ENCODE measurements around the gene FOXI1. TPM values are rescaled to one million over a fixed set of nuclear protein-coding genes. Genes with fewer than 3 reads are reported as not detected.

The FOXI1 gene
- total RNA-seq, 4 donors from 2014 or later = not detected

GRCh38 chr5:170143710-170144109 lies 38.0 kb downstream of the FOXI1 start:
- no peaks in the 10 kb centered on the region for H3K27me3 ChIP-seq
- no peak overlapping the region for H3K4me3 ChIP-seq
- TF ChIP-seq CTCF (IDR thresholded peaks at IDR 0.05) = no peak
- TF ChIP-seq POLR2AphosphoS5 (IDR thresholded peaks at IDR 0.05) = no peak
- no peak for TF ChIP-seq EP300 (IDR thresholded peaks at IDR 0.05)
- TF ChIP-seq POLR2A (IDR thresholded peaks at IDR 0.05; ENCODE audit: low read depth) = no peak
- peak; percentile 83 for DNase-seq (ENCODE audit: extremely low spot score)
- intact Hi-C loops (cut with DNase I) = no loop called here
- H3K27ac ChIP-seq (replicated peaks in 1 of 4) = no peak overlapping the region
- H3K36me3 ChIP-seq = no peaks in the 10 kb centered on the region
- no peaks in the 10 kb centered on the region for H3K4me1 ChIP-seq
- WGBS = 92% methylated on average over 2 of the region's 2 CpGs
- H3K9me3 ChIP-seq = no peaks in the 10 kb centered on the region

GRCh38 chr5:170144286-170145023 lies 38.8 kb downstream of the FOXI1 start:
- no peak overlapping the region for H3K4me3 ChIP-seq
- WGBS = 85% methylated on average over 4 of the region's 11 CpGs
- no peaks in the 10 kb centered on the region for H3K36me3 ChIP-seq
- H3K27me3 ChIP-seq = no peaks in the 10 kb centered on the region
- intact Hi-C loops (cut with DNase I) = no loop called here
- TF ChIP-seq EP300 (IDR thresholded peaks at IDR 0.05) = no peak
- no peak for TF ChIP-seq CTCF (IDR thresholded peaks at IDR 0.05)
- no peak for TF ChIP-seq POLR2A (IDR thresholded peaks at IDR 0.05; ENCODE audit: low read depth)
- TF ChIP-seq POLR2AphosphoS5 (IDR thresholded peaks at IDR 0.05) = no peak
- H3K27ac ChIP-seq (replicated peaks in 1 of 4) = no peak overlapping the region
- no peaks in the 10 kb centered on the region for H3K9me3 ChIP-seq
- DNase-seq (ENCODE audit: extremely low spot score) = peak; percentile 57
- no peaks in the 10 kb centered on the region for H3K4me1 ChIP-seq

- H3K36me3 ChIP-seq = no peaks in the 10 kb centered on the region
- intact Hi-C loops (cut with DNase I) = no loop called here
- WGBS = 88% methylated on average over 4 of the region's 4 CpGs
- no peaks in the 10 kb centered on the region for H3K4me1 ChIP-seq
- no peak for TF ChIP-seq POLR2AphosphoS5 (IDR thresholded peaks at IDR 0.05)
- no peaks in the 10 kb centered on the region for H3K9me3 ChIP-seq
- H3K27me3 ChIP-seq = no peaks in the 10 kb centered on the region
- peak; percentile 86 for DNase-seq (ENCODE audit: extremely low spot score)
- no peak overlapping the region for H3K4me3 ChIP-seq
- no peak overlapping the region for H3K27ac ChIP-seq (replicated peaks in 1 of 4)
These were observed 39.8 kb downstream of the FOXI1 start for GRCh38 chr5:170145462-170145861.

GRCh38 chr5:170147051-170147752 lies 41.5 kb downstream of the FOXI1 start:
- WGBS = 92% methylated on average over 12 of the region's 12 CpGs
- no peaks in the 10 kb centered on the region for H3K27me3 ChIP-seq
- H3K4me3 ChIP-seq = no peak overlapping the region
- no peaks in the 10 kb centered on the region for H3K36me3 ChIP-seq
- no peaks in the 10 kb centered on the region for H3K9me3 ChIP-seq
- H3K4me1 ChIP-seq = peaks cover 4 to 8% (median 6%) of the 10 kb centered on the region in 4 donors
- peak; percentile 83 for DNase-seq (ENCODE audit: extremely low spot score)
- no peak for TF ChIP-seq CTCF (IDR thresholded peaks at IDR 0.05)
- no peak for TF ChIP-seq POLR2AphosphoS5 (IDR thresholded peaks at IDR 0.05)
- no peak for TF ChIP-seq EP300 (IDR thresholded peaks at IDR 0.05)
- TF ChIP-seq POLR2A (IDR thresholded peaks at IDR 0.05; ENCODE audit: low read depth) = no peak
- intact Hi-C loops (cut with DNase I) = no loop called here
- no peak overlapping the region for H3K27ac ChIP-seq (replicated peaks in 1 of 4)

GRCh38 chr5:170147753-170148264 lies 42.1 kb downstream of the FOXI1 start:
- Histone ChIP-seq H3K9me3 (no peaks in the 10 kb centered on the region), H3K4me3 (no peak overlapping the region), H3K4me1 (peaks cover 4 to 8% (median 6%) of the 10 kb centered on the region in 4 donors), H3K27me3 (no peaks in the 10 kb centered on the region), H3K36me3 (no peaks in the 10 kb centered on the region), H3K27ac (replicated peaks in 1 of 4) (no peak overlapping the region)
- intact Hi-C loops (cut with DNase I) = no loop called here
- TF ChIP-seq POLR2AphosphoS5 (IDR thresholded peaks at IDR 0.05) = no peak
- no peak for TF ChIP-seq EP300 (IDR thresholded peaks at IDR 0.05)
- no peak for TF ChIP-seq POLR2A (IDR thresholded peaks at IDR 0.05; ENCODE audit: low read depth)
- no peak for TF ChIP-seq CTCF (IDR thresholded peaks at IDR 0.05)
- DNase-seq (ENCODE audit: extremely low spot score) = no peak
- 69% methylated on average over 4 of the region's 4 CpGs for WGBS
